ENCODE results near the gene EPHA10.

The EPHA10 gene

GRCh38 chr1:37734629-37735591 is 30.0 kb downstream of the EPHA10 start:
- no peak overlapping the region for H3K27ac ChIP-seq (ENCODE audit: extremely low read depth, low read depth, low read length)
- H3K4me1 ChIP-seq (ENCODE audit: control insufficient read depth, insufficient read depth, low read length): no peaks in the 10 kb centered on the region
- no peak overlapping the region for H3K4me3 ChIP-seq (ENCODE audit: low read depth, low read length)
- ChIA-PET POLR2A (no interaction called here), CTCF (interaction anchor here (0.7 kb wide), 1 partner anchor 10 kb away, joined by 4 read pairs; no protein-coding TSS in a partner anchor)
- no peaks in the 10 kb centered on the region for H3K9me3 ChIP-seq (ENCODE audit: control insufficient read depth, insufficient read depth, low read depth, low read length)
- H3K36me3 ChIP-seq (ENCODE audit: control insufficient read depth in 2 of 2, insufficient read depth in 1 of 2, low read length in 2 of 2): no peaks in the 10 kb centered on the region
- TF ChIP-seq ZIC2 (tag by site-specific recombination; IDR thresholded peaks at IDR 0.05): no peak
- no peak for TF ChIP-seq KLF8 (tag by site-specific recombination; IDR thresholded peaks at IDR 0.05)
- TF ChIP-seq, protein P1, sequence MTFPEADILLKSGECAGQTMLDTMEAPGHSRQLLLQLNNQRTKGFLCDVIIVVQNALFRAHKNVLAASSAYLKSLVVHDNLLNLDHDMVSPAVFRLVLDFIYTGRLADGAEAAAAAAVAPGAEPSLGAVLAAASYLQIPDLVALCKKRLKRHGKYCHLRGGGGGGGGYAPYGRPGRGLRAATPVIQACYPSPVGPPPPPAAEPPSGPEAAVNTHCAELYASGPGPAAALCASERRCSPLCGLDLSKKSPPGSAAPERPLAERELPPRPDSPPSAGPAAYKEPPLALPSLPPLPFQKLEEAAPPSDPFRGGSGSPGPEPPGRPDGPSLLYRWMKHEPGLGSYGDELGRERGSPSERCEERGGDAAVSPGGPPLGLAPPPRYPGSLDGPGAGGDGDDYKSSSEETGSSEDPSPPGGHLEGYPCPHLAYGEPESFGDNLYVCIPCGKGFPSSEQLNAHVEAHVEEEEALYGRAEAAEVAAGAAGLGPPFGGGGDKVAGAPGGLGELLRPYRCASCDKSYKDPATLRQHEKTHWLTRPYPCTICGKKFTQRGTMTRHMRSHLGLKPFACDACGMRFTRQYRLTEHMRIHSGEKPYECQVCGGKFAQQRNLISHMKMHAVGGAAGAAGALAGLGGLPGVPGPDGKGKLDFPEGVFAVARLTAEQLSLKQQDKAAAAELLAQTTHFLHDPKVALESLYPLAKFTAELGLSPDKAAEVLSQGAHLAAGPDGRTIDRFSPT (tag by site-specific recombination; IDR thresholded peaks at IDR 0.05): no peak
- no peak for TF ChIP-seq ZNF518A (tag by site-specific recombination; conservative IDR thresholded peaks at IDR 0.05; ENCODE audit: low read depth)
- TF ChIP-seq ZNF280C (tag by site-specific recombination; IDR thresholded peaks at IDR 0.05): no peak
- no peak for TF ChIP-seq ZNF548 (tag by site-specific recombination; IDR thresholded peaks at IDR 0.05)
- TF ChIP-seq, protein P2, sequence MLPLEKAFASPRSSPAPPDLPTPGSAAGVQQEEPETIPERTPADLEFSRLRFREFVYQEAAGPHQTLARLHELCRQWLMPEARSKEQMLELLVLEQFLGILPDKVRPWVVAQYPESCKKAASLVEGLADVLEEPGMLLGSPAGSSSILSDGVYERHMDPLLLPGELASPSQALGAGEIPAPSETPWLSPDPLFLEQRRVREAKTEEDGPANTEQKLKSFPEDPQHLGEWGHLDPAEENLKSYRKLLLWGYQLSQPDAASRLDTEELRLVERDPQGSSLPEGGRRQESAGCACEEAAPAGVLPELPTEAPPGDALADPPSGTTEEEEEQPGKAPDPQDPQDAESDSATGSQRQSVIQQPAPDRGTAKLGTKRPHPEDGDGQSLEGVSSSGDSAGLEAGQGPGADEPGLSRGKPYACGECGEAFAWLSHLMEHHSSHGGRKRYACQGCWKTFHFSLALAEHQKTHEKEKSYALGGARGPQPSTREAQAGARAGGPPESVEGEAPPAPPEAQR (tag by site-specific recombination; IDR thresholded peaks at IDR 0.05): no peak
- TF ChIP-seq ZFP37 (tag by site-specific recombination; IDR thresholded peaks at IDR 0.05): no peak
- TF ChIP-seq ZNF114 (tag by site-specific recombination; IDR thresholded peaks at IDR 0.05): no peak
- no peak for TF ChIP-seq ZNF707 (tag by site-specific recombination; IDR thresholded peaks at IDR 0.05)
- no peak for TF ChIP-seq ZNF529 (tag by site-specific recombination; IDR thresholded peaks at IDR 0.05; ENCODE audit: insufficient replicate concordance)
- TF ChIP-seq ZNF560 (tag by site-specific recombination; IDR thresholded peaks at IDR 0.05; ENCODE audit: borderline replicate concordance): no peak
- no peak for TF ChIP-seq ZNF266 (tag by site-specific recombination; IDR thresholded peaks at IDR 0.05; ENCODE audit: low read depth)
- TF ChIP-seq, protein P3, sequence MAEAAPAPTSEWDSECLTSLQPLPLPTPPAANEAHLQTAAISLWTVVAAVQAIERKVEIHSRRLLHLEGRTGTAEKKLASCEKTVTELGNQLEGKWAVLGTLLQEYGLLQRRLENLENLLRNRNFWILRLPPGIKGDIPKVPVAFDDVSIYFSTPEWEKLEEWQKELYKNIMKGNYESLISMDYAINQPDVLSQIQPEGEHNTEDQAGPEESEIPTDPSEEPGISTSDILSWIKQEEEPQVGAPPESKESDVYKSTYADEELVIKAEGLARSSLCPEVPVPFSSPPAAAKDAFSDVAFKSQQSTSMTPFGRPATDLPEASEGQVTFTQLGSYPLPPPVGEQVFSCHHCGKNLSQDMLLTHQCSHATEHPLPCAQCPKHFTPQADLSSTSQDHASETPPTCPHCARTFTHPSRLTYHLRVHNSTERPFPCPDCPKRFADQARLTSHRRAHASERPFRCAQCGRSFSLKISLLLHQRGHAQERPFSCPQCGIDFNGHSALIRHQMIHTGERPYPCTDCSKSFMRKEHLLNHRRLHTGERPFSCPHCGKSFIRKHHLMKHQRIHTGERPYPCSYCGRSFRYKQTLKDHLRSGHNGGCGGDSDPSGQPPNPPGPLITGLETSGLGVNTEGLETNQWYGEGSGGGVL (tag by site-specific recombination; IDR thresholded peaks at IDR 0.05): no peak
- no peak for TF ChIP-seq ZBTB26 (tag by site-specific recombination; optimal IDR thresholded peaks at IDR 0.05)
- TF ChIP-seq, protein P4, sequence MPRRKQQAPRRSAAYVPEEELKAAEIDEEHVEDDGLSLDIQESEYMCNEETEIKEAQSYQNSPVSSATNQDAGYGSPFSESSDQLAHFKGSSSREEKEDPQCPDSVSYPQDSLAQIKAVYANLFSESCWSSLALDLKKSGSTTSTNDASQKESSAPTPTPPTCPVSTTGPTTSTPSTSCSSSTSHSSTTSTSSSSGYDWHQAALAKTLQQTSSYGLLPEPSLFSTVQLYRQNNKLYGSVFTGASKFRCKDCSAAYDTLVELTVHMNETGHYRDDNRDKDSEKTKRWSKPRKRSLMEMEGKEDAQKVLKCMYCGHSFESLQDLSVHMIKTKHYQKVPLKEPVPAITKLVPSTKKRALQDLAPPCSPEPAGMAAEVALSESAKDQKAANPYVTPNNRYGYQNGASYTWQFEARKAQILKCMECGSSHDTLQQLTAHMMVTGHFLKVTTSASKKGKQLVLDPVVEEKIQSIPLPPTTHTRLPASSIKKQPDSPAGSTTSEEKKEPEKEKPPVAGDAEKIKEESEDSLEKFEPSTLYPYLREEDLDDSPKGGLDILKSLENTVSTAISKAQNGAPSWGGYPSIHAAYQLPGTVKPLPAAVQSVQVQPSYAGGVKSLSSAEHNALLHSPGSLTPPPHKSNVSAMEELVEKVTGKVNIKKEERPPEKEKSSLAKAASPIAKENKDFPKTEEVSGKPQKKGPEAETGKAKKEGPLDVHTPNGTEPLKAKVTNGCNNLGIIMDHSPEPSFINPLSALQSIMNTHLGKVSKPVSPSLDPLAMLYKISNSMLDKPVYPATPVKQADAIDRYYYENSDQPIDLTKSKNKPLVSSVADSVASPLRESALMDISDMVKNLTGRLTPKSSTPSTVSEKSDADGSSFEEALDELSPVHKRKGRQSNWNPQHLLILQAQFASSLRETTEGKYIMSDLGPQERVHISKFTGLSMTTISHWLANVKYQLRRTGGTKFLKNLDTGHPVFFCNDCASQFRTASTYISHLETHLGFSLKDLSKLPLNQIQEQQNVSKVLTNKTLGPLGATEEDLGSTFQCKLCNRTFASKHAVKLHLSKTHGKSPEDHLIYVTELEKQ (tag by site-specific recombination; IDR thresholded peaks at IDR 0.05; ENCODE audit: borderline replicate concordance): no peak
- no peak for TF ChIP-seq ZNF239 (tag by site-specific recombination; IDR thresholded peaks at IDR 0.05)
- no peak for TF ChIP-seq ZNF10 (tag by site-specific recombination; IDR thresholded peaks at IDR 0.05)
